Glomerular visceral epithelial cell (primary cell): Measurements from ENCODE around the gene SIGLEC7.
A peak's percentile ranks its signal among the peaks of the same experiment; 100 is the strongest.

Experiments used
- DNase-seq: peaks from one replicate; pipeline ENCODE4 v3.0.0-alpha.2; 2016; ENCODE audit errors: extremely low spot score

SIGLEC7 gene

DNA sequence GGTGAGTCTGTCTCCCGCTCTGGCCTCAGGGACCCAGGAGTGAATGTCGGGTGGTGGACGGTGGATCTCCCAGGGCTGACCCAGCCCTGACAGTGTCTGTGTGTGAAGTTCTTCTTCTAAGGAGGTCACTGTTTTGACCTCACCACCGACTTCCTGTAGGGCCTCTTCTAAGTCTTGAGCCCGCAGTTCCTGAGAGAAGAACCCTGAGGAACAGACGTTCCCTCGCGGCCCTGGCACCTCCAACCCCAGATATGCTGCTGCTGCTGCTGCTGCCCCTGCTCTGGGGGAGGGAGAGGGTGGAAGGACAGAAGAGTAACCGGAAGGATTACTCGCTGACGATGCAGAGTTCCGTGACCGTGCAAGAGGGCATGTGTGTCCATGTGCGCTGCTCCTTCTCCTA lies at the start of gene SIGLEC7:
Gene SIGLEC7, plus strand, starts transcription at position 183 of the 400 bp plus-strand sequence. Its CDS starts 69 bp downstream, at position 252.
- no peak for DNase-seq

DNA sequence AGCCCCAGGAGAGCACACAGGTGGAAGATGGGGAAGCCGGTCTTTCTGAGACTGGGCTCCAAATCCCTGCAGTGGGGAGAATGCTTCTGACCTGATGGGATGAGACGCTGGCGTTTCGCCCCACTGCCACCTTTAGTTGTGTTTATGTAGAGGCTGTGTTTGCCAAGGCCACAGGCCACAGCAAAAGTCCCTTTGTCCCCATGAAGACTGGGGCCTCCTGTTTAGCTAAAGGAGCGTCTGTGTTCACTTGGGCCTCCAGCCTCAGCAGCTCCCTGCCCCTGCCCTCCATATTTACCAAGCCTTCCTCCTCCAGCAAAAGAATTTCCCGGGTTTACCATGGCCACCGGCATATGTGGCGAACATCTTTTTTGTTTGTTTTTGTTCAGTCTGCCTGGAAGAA lies 49.0 kb upstream of the SIGLEC7 start:
- DNase-seq: no peak

- DNase-seq: peak; percentile 22
These were observed 48.4 kb upstream of the SIGLEC7 start for GRCh38 chr19:51093510-51094345.

- DNase-seq: peak; percentile 29
These were observed 47.3 kb upstream of the SIGLEC7 start for GRCh38 chr19:51094696-51095279.

DNA sequence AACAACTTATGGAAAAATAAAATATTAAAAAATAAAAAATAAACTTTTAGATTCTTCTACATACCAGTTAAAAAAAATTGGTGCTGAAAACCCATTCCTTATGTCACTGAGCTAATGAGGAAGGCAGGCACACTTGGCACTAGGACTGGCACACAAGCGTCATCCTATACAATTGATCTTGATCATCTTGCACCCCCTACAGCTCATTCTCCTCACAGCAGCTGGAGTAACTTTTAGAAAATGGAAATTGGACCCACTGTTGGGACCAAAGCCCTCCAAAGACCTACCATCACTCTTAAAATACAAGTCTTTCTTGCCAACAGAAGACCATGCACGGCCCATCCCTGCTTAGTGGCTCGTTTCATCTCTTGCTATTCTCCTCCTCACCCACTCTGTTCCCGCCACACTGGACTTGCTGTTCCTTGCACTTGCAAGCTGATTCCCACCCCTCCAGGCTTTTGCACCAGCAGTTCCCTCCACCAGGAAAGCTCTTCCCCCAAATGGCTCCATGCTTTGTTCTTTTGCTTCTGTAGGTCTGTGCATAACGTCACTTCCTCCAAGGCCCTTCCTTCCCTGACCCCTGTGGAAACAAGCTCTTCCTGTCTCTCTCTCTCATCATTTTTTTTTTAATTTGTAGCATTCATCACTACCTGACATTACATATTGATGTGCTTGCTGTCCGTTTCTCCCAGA lies 45.5 kb upstream of the SIGLEC7 start:
- no peak for DNase-seq

- peak; percentile 53 for DNase-seq
These were observed 44.8 kb upstream of the SIGLEC7 start for GRCh38 chr19:51097166-51097738.

DNA sequence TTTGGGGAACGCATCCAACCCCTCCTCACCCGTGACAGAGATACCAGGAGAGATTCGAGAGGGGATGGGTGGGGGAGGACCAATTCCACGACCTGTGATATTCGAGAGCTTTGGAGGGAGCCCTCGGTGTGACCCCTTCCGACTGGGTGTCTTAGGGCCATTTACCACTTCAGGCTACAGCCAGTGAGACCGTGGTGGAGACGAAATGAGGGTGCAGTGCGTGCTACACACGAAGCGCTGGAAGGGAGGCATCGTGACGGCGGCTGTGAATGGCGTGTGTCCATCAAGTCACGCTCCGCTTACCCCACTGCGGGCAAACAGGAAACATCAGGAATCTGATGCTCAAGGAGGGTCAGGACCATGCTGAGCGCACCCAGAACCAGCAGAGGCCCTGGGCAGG lies 44.3 kb upstream of the SIGLEC7 start:
- DNase-seq: no peak

- no peak for DNase-seq
These were observed 43.6 kb upstream of the SIGLEC7 start for GRCh38 chr19:51098365-51099046.

GRCh38 chr19:51099047-51099382 lies 43.1 kb upstream of the SIGLEC7 start:
- DNase-seq: no peak

DNA sequence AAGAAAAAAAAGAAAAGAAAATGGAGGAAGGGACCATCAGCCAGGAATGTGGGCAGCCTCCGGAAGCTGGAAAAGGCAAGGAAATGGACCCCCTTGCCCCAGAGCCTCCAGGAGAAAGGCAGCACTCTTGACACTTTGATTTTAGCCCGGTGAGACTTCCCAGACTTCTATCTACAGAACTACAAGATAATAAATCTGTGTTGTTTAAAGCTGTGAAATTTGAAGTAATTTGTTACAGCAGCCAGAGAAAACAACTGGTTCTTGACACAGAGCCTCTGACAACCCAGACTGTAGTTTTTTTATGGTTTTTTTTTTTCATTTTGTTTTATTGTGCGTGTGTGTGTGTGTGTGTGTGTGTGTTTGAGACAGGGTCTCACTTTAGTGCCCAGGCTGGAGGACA lies 41.5 kb upstream of the SIGLEC7 start:
- DNase-seq: no peak

DNA sequence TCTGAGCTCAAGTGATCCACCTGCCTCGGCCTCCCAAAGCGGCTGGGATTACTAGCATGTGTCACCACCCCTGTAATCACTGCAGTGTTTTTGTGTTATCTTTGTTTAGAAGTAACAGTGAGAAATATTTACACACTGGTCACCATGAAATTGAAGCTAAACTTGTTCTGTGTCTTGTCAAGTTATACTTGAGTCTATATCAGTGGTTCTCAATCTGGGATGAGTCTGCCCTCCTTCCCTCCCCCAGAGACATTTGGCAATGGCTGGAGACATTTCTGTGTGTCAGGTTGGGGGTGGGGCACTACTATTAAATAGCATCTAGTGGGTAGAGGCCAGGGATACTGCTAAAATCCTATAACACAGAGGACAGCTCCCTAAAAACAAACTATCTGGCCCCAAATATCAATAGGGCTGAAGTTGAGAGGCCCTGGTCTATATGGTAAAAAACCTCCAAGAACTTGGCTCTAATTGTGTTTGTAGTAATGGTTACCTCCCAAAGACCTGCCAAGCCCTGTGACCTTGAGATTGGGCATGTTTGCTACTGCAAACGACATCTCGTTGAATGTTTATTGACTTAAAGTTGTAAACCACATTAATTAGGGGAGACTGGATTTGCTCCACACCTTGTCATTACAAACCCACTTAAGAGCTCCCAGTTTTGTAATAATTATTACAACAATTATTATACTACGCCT lies 40.8 kb upstream of the SIGLEC7 start:
- DNase-seq: no peak

- DNase-seq: no peak
These were observed 39.1 kb upstream of the SIGLEC7 start for GRCh38 chr19:51102991-51103390.

- no peak for DNase-seq
These were observed 38.2 kb upstream of the SIGLEC7 start for GRCh38 chr19:51103926-51104341.

DNA sequence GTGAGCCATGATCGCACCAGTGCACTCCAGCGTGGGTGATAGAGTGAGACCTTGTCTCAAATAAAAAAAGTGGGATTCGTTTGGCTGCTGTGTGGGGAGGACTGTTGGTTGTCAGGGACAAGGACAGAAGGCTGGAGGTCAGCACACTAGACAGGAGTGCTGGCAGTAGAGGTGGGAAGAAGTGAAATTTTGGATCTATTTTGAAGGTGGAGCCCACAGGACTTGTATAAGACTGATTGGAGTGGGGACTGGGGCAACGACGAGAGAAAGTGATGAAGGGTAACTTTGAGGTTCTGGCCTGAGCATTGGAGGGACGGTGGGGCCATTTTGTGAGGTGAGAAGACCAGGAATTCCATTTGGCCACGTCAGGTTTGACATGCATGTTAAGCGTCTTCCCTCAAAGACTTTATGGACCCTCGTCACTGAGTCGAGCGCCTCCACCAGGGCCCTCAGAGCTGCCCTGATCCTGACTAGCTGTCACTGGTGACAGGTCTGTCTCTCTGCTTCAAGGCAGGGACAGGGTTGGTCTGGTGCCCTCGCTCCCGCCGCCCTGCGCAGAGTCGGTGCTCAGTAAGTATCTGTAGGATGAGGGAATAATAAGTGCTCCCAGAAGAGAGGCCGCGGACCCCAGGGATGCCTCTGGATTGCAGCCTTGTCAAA lies 34.6 kb upstream of the SIGLEC7 start:
- no peak for DNase-seq

DNA sequence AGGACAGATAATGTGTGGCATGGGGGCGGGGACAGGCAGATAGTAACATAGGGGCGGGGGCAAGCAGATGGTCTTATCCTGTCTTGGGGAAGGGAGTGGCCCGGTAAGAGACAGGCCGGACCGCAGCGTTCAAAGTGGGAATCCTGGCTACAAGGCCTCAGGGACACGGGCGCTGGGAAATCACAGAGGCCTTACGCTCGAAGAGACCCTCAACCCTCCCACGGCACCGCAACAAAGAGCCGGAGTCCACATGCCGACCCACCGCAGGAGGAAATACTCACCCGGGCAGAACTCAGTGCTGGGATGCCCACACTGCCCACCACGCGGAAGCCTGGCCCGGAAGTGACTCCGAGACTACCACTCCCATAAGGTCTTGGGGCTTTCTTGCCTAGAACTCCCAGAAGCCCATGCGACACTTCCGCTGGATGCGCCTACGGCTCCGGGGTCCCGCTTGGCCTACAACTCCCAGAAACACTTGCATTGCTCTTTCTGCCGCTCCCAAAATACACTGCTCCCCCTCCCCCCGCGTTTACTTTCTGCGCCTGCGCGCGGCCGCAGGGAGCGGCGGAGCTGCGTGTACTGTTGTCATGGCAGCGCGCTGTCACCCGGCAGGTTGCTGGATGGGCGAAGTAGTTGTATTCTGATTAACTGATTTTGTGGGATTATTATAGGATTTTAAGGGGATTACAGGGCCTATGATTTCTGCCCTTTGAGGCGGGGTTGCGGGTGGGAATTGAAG lies 33.9 kb upstream of the SIGLEC7 start, which contains the start of gene CTU1:
Gene CTU1, minus strand, starts transcription at position 344 of the 739 bp plus-strand sequence. CDS start 3,840 bp downstream, outside the sequence.
- DNase-seq: peak; percentile 99

GRCh38 chr19:51108805-51109146 lies 33.3 kb upstream of the SIGLEC7 start:
- no peak for DNase-seq

DNA sequence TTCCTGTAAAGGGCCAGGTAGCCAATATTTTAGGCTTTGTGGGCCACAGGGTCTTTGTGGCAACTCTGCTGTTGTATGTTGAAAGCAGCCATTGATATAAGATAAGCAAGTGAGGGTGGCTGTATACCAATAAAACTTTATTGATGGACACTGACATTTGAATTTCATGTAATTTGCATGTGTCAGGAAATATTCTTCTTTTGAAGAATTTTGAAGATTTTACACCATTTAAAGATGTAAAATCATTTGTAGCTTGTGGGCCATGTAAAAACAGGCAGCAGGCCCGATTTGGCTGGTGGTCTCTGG lies 31.5 kb upstream of the SIGLEC7 start:
- DNase-seq: no peak

- no peak for DNase-seq
These were observed 30.5 kb upstream of the SIGLEC7 start for GRCh38 chr19:51111606-51112005.

- no peak for DNase-seq
These were observed 27.9 kb upstream of the SIGLEC7 start for GRCh38 chr19:51114087-51114729.
